Hepatocyte (in vitro differentiated cells): Measurements from ENCODE around the gene DTX3.

Experiments
- EZH2 ChIP-seq: fragments of 200-600 bp; sonication (generic); IDR thresholded peaks from 2 replicates; pipeline ENCODE4 v1.6.1; 2016; ENCODE audit warnings: antibody characterized with exemption, mild to moderate bottlenecking, borderline replicate concordance
- TF ChIP-seq, protein P1 (sequence below): fragments of 200-600 bp; sonication (generic); IDR thresholded peaks from 2 replicates; pipeline ENCODE4 v1.5.1; 2016; ENCODE audit warnings: antibody characterized with exemption, mild to moderate bottlenecking; ENCODE audit not compliant: poor library complexity

- TF ChIP-seq, protein P1, sequence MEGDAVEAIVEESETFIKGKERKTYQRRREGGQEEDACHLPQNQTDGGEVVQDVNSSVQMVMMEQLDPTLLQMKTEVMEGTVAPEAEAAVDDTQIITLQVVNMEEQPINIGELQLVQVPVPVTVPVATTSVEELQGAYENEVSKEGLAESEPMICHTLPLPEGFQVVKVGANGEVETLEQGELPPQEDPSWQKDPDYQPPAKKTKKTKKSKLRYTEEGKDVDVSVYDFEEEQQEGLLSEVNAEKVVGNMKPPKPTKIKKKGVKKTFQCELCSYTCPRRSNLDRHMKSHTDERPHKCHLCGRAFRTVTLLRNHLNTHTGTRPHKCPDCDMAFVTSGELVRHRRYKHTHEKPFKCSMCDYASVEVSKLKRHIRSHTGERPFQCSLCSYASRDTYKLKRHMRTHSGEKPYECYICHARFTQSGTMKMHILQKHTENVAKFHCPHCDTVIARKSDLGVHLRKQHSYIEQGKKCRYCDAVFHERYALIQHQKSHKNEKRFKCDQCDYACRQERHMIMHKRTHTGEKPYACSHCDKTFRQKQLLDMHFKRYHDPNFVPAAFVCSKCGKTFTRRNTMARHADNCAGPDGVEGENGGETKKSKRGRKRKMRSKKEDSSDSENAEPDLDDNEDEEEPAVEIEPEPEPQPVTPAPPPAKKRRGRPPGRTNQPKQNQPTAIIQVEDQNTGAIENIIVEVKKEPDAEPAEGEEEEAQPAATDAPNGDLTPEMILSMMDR, result no peak
- no peak for TF ChIP-seq EZH2
Measured at GRCh38 chr12:57625261-57626032, 20.8 kb downstream of the DTX3 start.
